ENCODE results near the gene GPRC5C. TPM values are rescaled to one million over a fixed set of nuclear protein-coding genes. Genes with fewer than 3 reads are reported as not detected.
"Not testable (repeated sequence)": the region's sequence is repeated elsewhere in the genome, so short reads cannot be mapped to it uniquely, and the experiment has no call there.

Gene GPRC5C
- polyA plus RNA-seq, 6 donors from 2014 or later, result 0.20 to 0.48 TPM; not detected in 4

GRCh38 chr17:74394275-74394950 is 37.5 kb upstream of the GPRC5C start:
- Mint-ChIP-seq H3K4me3 (no peak overlapping the region), H3K36me3 (peaks cover 0 to 5% of the 10 kb centered on the region in 2 donors), H3K27me3 (peaks cover 10 to 28% (median 27%) of the 10 kb centered on the region in 3 donors), H3K4me1 (no peaks in the 10 kb centered on the region), H3K9me3 (peaks cover 0 to 10% (median 0%) of the 10 kb centered on the region in 7 donors), H3K27ac (no peak overlapping the region)
- ATAC-seq (ENCODE audit: low read depth in 2 of 2) (no peak), DNase-seq (no peak)

GRCh38 chr17:74394977-74395376 is 36.9 kb upstream of the GPRC5C start:
- Mint-ChIP-seq H3K27me3 (peaks cover 10 to 23% (median 22%) of the 10 kb centered on the region in 3 donors), H3K4me1 (no peaks in the 10 kb centered on the region), H3K27ac (no peak overlapping the region), H3K4me3 (no peak overlapping the region), H3K36me3 (peaks cover 0 to 5% of the 10 kb centered on the region in 2 donors), H3K9me3 (peaks cover 0 to 16% (median 1%) of the 10 kb centered on the region in 7 donors)
- DNase-seq (no peak), ATAC-seq (ENCODE audit: low read depth in 2 of 2) (no peak)

- Mint-ChIP-seq H3K9me3 (peaks cover 0 to 9% (median 2%) of the 10 kb centered on the region in 7 donors), H3K36me3 (peaks cover 0 to 2% of the 10 kb centered on the region in 2 donors), H3K4me1 (no peaks in the 10 kb centered on the region), H3K27me3 (peaks cover 6 to 22% (median 19%) of the 10 kb centered on the region in 3 donors), H3K4me3 (no peak overlapping the region), H3K27ac (no peak overlapping the region)
- ATAC-seq (ENCODE audit: low read depth in 2 of 2) (no peak), DNase-seq (no peak)
These were observed 35.3 kb upstream of the GPRC5C start for GRCh38 chr17:74396567-74396966.

GRCh38 chr17:74402048-74402447 is 29.8 kb upstream of the GPRC5C start:
- no peaks in the 10 kb centered on the region for H3K4me1 Mint-ChIP-seq

GRCh38 chr17:74403512-74404137 is 28.3 kb upstream of the GPRC5C start:
- H3K27ac Mint-ChIP-seq, result no peak overlapping the region
- DNase-seq (no peak), ATAC-seq (ENCODE audit: low read depth in 2 of 2) (no peak)
- peaks cover 0 to 7% (median 0%) of the 10 kb centered on the region in 7 donors for H3K9me3 Mint-ChIP-seq
- peaks cover 13 to 30% (median 26%) of the 10 kb centered on the region in 3 donors for H3K27me3 Mint-ChIP-seq
- H3K4me1 Mint-ChIP-seq, result no peaks in the 10 kb centered on the region
- H3K4me3 Mint-ChIP-seq, result no peak overlapping the region
- H3K36me3 Mint-ChIP-seq, result no peaks in the 10 kb centered on the region

More at GRCh38 chr17:74402048-74402447, 29.8 kb upstream of the GPRC5C start:
- DNase-seq (no peak), ATAC-seq (ENCODE audit: low read depth in 2 of 2) (no peak)
- H3K9me3 Mint-ChIP-seq, result peaks cover 0 to 7% (median 0%) of the 10 kb centered on the region in 7 donors
- peaks cover 13 to 26% (median 26%) of the 10 kb centered on the region in 3 donors for H3K27me3 Mint-ChIP-seq
- H3K27ac Mint-ChIP-seq, result peak overlapping the region in 1 of 6 donors; percentile 28
- H3K36me3 Mint-ChIP-seq, result no peaks in the 10 kb centered on the region
- H3K4me3 Mint-ChIP-seq, result no peak overlapping the region

- no peak for ATAC-seq (ENCODE audit: low read depth in 2 of 2)
- H3K27me3 Mint-ChIP-seq, result peaks cover 13 to 30% (median 26%) of the 10 kb centered on the region in 3 donors
- no peaks in the 10 kb centered on the region for H3K36me3 Mint-ChIP-seq
- H3K27ac Mint-ChIP-seq, result no peak overlapping the region
- peaks cover 0 to 7% (median 0%) of the 10 kb centered on the region in 7 donors for H3K9me3 Mint-ChIP-seq
- H3K4me1 Mint-ChIP-seq, result no peaks in the 10 kb centered on the region
- H3K4me3 Mint-ChIP-seq, result no peak overlapping the region
- DNase-seq, result no peak
These were observed 27.7 kb upstream of the GPRC5C start for GRCh38 chr17:74404218-74404617.

- Mint-ChIP-seq H3K27me3 (peaks cover 13 to 30% (median 26%) of the 10 kb centered on the region in 3 donors), H3K4me3 (no peak overlapping the region), H3K27ac (no peak overlapping the region), H3K36me3 (no peaks in the 10 kb centered on the region), H3K4me1 (no peaks in the 10 kb centered on the region), H3K9me3 (peaks cover 0 to 4% (median 0%) of the 10 kb centered on the region in 7 donors)
- ATAC-seq (ENCODE audit: low read depth in 2 of 2), result no peak
- DNase-seq, result no peak
These were observed 27.1 kb upstream of the GPRC5C start for GRCh38 chr17:74404789-74405188.

GRCh38 chr17:74405311-74405710 is 26.6 kb upstream of the GPRC5C start:
- H3K4me1 Mint-ChIP-seq; H3K27ac Mint-ChIP-seq; DNase-seq; H3K9me3 Mint-ChIP-seq; H3K4me3 Mint-ChIP-seq; ATAC-seq (ENCODE audit: low read depth in 2 of 2); H3K36me3 Mint-ChIP-seq: not testable (repeated sequence)
- H3K27me3 Mint-ChIP-seq, result peaks cover 13 to 30% (median 26%) of the 10 kb centered on the region in 3 donors

- peaks cover 0 to 7% (median 2%) of the 10 kb centered on the region in 7 donors for H3K9me3 Mint-ChIP-seq
- ATAC-seq (ENCODE audit: low read depth in 2 of 2) (no peak), DNase-seq (no peak)
These were observed 24.5 kb upstream of the GPRC5C start for GRCh38 chr17:74407384-74407783.

GRCh38 chr17:74408262-74408661 is 23.6 kb upstream of the GPRC5C start:
- no peak overlapping the region for H3K27ac Mint-ChIP-seq

More at GRCh38 chr17:74407384-74407783, 24.5 kb upstream of the GPRC5C start:
- H3K4me1 Mint-ChIP-seq, result no peaks in the 10 kb centered on the region
- H3K27me3 Mint-ChIP-seq, result peaks cover 10 to 32% (median 21%) of the 10 kb centered on the region in 3 donors
- no peak overlapping the region for H3K27ac Mint-ChIP-seq
- peaks cover 0 to 8% of the 10 kb centered on the region in 2 donors for H3K36me3 Mint-ChIP-seq
- H3K4me3 Mint-ChIP-seq, result no peak overlapping the region

GRCh38 chr17:74408815-74409214 is 23.1 kb upstream of the GPRC5C start:
- Mint-ChIP-seq H3K4me1 (no peaks in the 10 kb centered on the region), H3K27ac (no peak overlapping the region), H3K9me3 (peaks cover 0 to 7% (median 2%) of the 10 kb centered on the region in 7 donors), H3K4me3 (no peak overlapping the region), H3K36me3 (peaks cover 0 to 8% of the 10 kb centered on the region in 2 donors), H3K27me3 (peaks cover 10 to 30% (median 21%) of the 10 kb centered on the region in 3 donors)
- ATAC-seq (ENCODE audit: low read depth in 2 of 2), result no peak
- DNase-seq, result no peak

More at GRCh38 chr17:74408262-74408661, 23.6 kb upstream of the GPRC5C start:
- Mint-ChIP-seq H3K9me3 (peaks cover 0 to 7% (median 2%) of the 10 kb centered on the region in 7 donors), H3K36me3 (peaks cover 0 to 8% of the 10 kb centered on the region in 2 donors), H3K4me1 (no peaks in the 10 kb centered on the region), H3K4me3 (no peak overlapping the region), H3K27me3 (peaks cover 10 to 32% (median 21%) of the 10 kb centered on the region in 3 donors)
- no peak for ATAC-seq (ENCODE audit: low read depth in 2 of 2)
- no peak for DNase-seq

- peaks cover 0 to 7% (median 2%) of the 10 kb centered on the region in 7 donors for H3K9me3 Mint-ChIP-seq
- H3K27me3 Mint-ChIP-seq, result peaks cover 4 to 32% (median 13%) of the 10 kb centered on the region in 3 donors
- H3K4me1 Mint-ChIP-seq, result peaks cover 0 to 5% (median 3%) of the 10 kb centered on the region in 3 donors
- peaks cover 0 to 8% of the 10 kb centered on the region in 2 donors for H3K36me3 Mint-ChIP-seq
- no peak for ATAC-seq (ENCODE audit: low read depth in 2 of 2)
- DNase-seq, result no peak
- no peak overlapping the region for H3K27ac Mint-ChIP-seq
- H3K4me3 Mint-ChIP-seq, result no peak overlapping the region
These were observed 21.9 kb upstream of the GPRC5C start for GRCh38 chr17:74410001-74410443.

GRCh38 chr17:74412581-74412980 is 19.3 kb upstream of the GPRC5C start:
- Mint-ChIP-seq H3K27me3 (peaks cover 4 to 33% (median 5%) of the 10 kb centered on the region in 3 donors), H3K36me3 (peaks cover 0 to 8% of the 10 kb centered on the region in 2 donors), H3K4me1 (peaks cover 0 to 5% (median 3%) of the 10 kb centered on the region in 3 donors), H3K9me3 (peaks cover 0 to 7% (median 2%) of the 10 kb centered on the region in 7 donors), H3K4me3 (no peak overlapping the region), H3K27ac (no peak overlapping the region)
- DNase-seq (no peak), ATAC-seq (ENCODE audit: low read depth in 2 of 2) (no peak)
